Activated CD8-positive, alpha-beta memory T cell treated with anti-CD3 and anti-CD28 coated beads for 1 hour (primary cell): ENCODE results near the gene NEK10.
A peak's percentile ranks its signal among the peaks of the same experiment; 100 is the strongest.

ENCODE experiments used
- DNase-seq, 2 donors: peaks; one replicate each; pipeline ENCODE4 v3.0.0-alpha.2; 2020; ENCODE audit warnings: low read depth in 1 of 2; ENCODE audit errors: extremely low read depth in 1 of 2

Gene NEK10

DNA sequence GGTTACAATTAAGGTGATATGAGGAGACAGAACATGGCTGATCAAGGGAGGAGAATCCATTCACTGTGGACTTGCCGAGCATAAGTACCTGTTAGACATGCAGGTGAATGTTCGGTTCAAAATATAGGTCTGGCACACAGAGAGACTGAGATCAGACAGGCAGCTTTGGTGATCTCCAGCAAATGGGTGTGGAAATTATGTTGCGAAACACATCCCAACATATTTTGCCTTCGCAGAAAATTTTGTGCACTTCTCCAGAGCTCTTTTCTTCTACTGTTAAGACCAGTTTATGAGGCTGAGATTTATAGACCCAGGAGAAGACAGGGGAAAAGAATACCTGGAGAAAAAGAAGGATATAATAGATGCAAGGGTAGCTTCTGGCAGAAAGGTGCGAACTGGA, 183.2 kb downstream of the NEK10 start:
- DNase-seq: no peak

- no peak for DNase-seq
These were observed 183.8 kb downstream of the NEK10 start for GRCh38 chr3:27185231-27185989.

- DNase-seq: no peak
These were observed 184.9 kb downstream of the NEK10 start for GRCh38 chr3:27184261-27184660.

GRCh38 chr3:27176256-27176655, 192.9 kb downstream of the NEK10 start:
- DNase-seq: no peak

DNA sequence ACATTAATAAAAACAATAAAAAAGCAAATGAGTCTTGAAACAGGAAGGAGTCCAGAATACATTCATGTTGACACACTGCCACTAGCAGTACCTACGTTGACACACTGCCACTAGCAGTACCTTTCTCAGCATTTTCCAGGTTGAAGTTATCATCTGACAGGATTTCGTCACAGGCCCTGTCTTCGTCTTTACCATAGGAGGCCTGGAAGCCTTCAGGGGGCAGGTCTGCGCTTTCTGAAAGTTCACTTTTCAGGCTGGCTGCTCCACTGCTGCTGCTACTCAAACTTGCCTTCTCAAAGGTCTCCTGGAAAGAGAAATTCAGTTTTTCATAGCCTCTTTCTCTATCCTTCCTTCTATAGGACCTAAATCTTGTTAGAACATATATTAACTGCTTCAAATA, 194.7 kb downstream of the NEK10 start:
- no peak for DNase-seq

- DNase-seq: no peak
These were observed 198.1 kb downstream of the NEK10 start for GRCh38 chr3:27171113-27171512.

GRCh38 chr3:27166888-27167287, 202.3 kb downstream of the NEK10 start:
- DNase-seq: no peak

- DNase-seq: no peak
These were observed 203.9 kb downstream of the NEK10 start for GRCh38 chr3:27165321-27165721.

- DNase-seq: no peak
These were observed 208.3 kb downstream of the NEK10 start for GRCh38 chr3:27160779-27161287.

GRCh38 chr3:27160146-27160545, 209.0 kb downstream of the NEK10 start:
- no peak for DNase-seq

- DNase-seq: no peak
These were observed 222.0 kb downstream of the NEK10 start for GRCh38 chr3:27147215-27147614.

GRCh38 chr3:27146786-27147185, 222.4 kb downstream of the NEK10 start:
- DNase-seq: no peak

DNA sequence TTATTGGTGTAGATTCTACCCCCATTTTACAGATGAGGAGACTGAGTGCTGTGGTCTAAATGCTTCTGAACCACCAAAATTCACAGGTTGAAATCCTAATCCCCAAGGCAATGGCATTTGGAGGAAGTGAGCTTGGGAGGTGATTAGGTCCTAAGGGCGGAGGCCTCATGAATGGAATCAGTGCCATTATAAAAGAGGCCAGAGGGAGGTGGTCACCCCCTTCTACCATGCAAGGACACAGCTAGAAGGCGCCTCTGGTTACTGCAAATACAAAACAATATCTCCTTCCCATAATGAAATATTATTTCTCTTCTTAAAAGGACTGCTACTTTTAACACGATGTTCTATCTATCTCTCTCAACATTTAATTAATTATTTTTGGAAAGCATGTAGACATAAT, 223.5 kb downstream of the NEK10 start:
- DNase-seq: no peak

- DNase-seq: no peak
These were observed 227.5 kb downstream of the NEK10 start for GRCh38 chr3:27141668-27142067.

GRCh38 chr3:27138562-27138961, 230.6 kb downstream of the NEK10 start:
- DNase-seq: no peak

DNA sequence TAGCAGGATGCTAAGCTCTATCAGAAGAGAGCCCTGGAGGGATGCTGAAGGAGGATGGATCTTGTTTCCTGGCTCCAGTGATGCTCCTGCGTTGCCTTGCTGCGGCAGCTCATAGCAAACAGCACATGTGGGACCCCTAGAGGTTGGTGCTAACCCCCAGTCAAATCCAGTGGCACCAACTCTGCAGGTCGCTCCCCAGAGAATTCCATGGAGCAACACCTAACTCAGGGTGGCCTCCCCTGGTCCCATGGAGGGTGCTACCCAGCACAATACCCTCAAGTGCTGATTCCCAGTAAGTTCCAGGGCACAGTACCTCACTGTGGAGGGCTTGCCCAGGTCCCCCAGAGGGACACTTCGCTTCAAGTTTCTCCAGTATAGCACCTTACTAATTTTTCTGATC, 231.2 kb downstream of the NEK10 start:
- no peak for DNase-seq

DNA sequence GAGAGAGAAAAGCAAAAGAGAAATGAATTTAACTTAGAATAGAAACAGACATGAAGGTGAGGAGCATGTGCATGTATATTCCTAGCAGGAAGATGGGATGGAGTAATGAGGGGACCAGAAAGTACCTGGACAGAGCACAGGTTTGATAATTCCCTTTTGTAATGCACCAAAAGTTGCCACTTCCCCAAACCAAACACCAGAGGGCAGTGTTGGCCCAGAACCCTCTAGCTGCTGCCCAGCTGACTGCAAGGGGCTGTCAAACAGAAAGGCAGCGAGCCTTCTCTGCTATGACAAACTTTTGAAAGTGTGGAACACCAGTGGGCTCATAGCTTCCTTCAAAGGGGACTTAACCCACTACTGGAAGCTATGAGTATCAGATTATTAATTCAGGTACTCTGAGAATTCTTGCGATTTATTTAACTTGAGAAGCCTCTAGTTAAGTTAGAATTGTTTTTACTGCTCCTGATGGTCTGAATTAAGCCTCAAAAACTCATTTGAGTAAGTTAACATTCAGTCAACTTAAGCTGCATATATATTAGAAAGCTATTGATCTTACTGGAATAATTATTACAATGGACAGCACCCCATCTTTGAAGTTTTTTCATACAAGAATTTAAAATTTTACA, 234.9 kb downstream of the NEK10 start:
- peak; percentile 4 to 30 for DNase-seq

- DNase-seq: no peak
These were observed 236.1 kb downstream of the NEK10 start for GRCh38 chr3:27133060-27133459.

- DNase-seq: no peak
These were observed 238.4 kb downstream of the NEK10 start for GRCh38 chr3:27130796-27131195.

GRCh38 chr3:27127879-27128278, 241.3 kb downstream of the NEK10 start:
- DNase-seq: no peak

- no peak for DNase-seq
These were observed 242.0 kb downstream of the NEK10 start for GRCh38 chr3:27127195-27127594.

GRCh38 chr3:27125821-27126501, 243.2 kb downstream of the NEK10 start:
- no peak for DNase-seq
